SU-DHL-6 (cell line): ENCODE results near the gene ARRDC3.

Experiments used
- CTCF ChIP-seq: fragments of 200-600 bp; sonication (generic); IDR thresholded peaks from one replicate; pipeline ENCODE4 v1.5.1; 2017; ENCODE audit warnings: antibody characterized with exemption, mild to moderate bottlenecking, low read length, moderate library complexity; ENCODE audit not compliant: insufficient read depth, poor library complexity, severe bottlenecking
- EZH2phosphoT487 ChIP-seq: fragments of 200-600 bp; sonication (generic), shearing (Covaris generic); conservative IDR thresholded peaks from 2 replicates; pipeline ENCODE4 v1.6.1; 2018; ENCODE audit warnings: mild to moderate bottlenecking, antibody characterized with exemption, low read length, moderate library complexity, mixed read lengths

- TF ChIP-seq CTCF: no peak
- TF ChIP-seq EZH2phosphoT487: no peak
These were observed 47.8 kb upstream of the ARRDC3 start for GRCh38 chr5:91430949-91431348.
